Body of pancreas (tissue), 4 donors: ENCODE measurements around the gene RHBDF1.

ENCODE experiments used
- CTCF ChIP-seq, 7 experiments: fragments of 450-650 bp in 4 of 7; fragments of 200-600 bp in 3 of 7; sonication (generic) in 3 of 7; IDR thresholded peaks; one replicate each; pipeline ENCODE4 v1.5.1; 2016 to 2019; ENCODE audit warnings: antibody characterized with exemption in 7 of 7
- POLR2A ChIP-seq, 3 donors: fragments of 450-650 bp; IDR thresholded peaks; one replicate each; pipeline ENCODE4 v1.6.1; 2016; ENCODE audit warnings: antibody characterized with exemption in 3 of 3, mild to moderate bottlenecking in 2 of 3

GRCh38 chr16:41439-42068, 30.9 kb downstream of the RHBDF1 start:
- TF ChIP-seq POLR2A (IDR thresholded peaks at IDR 0.05) (no peak), CTCF (IDR thresholded peaks at IDR 0.05) (no peak)
